GM10248 (cell line): Measurements from ENCODE around the gene PIGO.
A peak's percentile ranks its signal among the peaks of the same experiment; 100 is the strongest.

Experiments
- CTCF ChIA-PET: fragments of 300-600 bp; sonication (Branson Sonifier 250); formaldehyde crosslinking; extraction: SDS; loops from one replicate; lab custom pipeline; 2021; ENCODE audit warnings: antibody characterized with exemption; lab: Yijun Ruan, JAX
- POLR2A ChIA-PET: fragments of 350-650 bp; sonication (Branson Sonifier 250); formaldehyde crosslinking; extraction: SDS; loops from one replicate; lab custom pipeline; 2020; ENCODE audit warnings: antibody characterized with exemption; lab: Yijun Ruan, JAX
- DNase-seq: peaks from one replicate; pipeline ENCODE4 v3.0.0; 2012; ENCODE audit errors: extremely low spot score
- TF ChIP-seq, protein P1 (sequence below): IDR thresholded peaks from 2 replicates; pipeline ENCODE4 v1.5.1; 2012; ENCODE audit warnings: mild to moderate bottlenecking, low read depth; ENCODE audit errors: extremely low read depth, missing control alignments, control extremely low read depth

The PIGO gene

DNA sequence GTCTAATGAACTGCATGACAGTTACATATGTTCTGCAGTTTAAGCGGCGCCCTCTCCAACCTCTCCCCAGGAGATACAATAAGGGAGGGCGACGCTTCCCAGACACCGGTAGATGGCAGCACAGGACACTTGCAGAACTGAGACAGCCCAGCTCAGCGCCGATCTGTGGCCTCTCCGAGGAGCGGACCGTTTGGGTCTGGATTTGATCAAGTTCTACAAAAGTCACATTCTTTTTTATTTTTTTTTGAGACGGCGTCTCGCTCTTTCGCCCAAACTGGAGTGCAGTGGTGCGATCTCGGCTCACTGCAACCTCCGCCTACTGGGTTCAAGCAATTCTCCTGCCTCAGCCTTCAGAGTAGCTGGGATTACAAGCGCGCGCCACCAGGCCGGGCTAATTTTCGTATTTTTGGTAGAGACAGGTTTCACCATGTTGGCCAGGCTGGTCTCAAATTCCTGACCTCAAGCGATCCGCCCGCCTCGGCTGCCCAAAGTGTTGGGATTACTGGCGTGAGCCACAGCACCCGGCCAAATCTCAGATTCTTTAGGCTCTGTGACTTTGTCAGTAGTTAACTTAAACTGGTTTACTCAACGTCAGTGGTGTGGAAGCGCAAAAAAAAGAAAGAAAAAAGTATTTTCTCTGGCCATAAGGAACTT is 20.6 kb upstream of the PIGO start:
- peak; percentile 84 for DNase-seq
- ChIA-PET POLR2A (no interaction called here), CTCF (interaction anchor here (0.6 to 5.1 kb wide), 30 partner anchors 9 to 1071 kb away, joined by 3 to 42 read pairs (median 4); partner anchors contain the start of genes FANCG, STOML2 and VCP)
- TF ChIP-seq, protein P1, sequence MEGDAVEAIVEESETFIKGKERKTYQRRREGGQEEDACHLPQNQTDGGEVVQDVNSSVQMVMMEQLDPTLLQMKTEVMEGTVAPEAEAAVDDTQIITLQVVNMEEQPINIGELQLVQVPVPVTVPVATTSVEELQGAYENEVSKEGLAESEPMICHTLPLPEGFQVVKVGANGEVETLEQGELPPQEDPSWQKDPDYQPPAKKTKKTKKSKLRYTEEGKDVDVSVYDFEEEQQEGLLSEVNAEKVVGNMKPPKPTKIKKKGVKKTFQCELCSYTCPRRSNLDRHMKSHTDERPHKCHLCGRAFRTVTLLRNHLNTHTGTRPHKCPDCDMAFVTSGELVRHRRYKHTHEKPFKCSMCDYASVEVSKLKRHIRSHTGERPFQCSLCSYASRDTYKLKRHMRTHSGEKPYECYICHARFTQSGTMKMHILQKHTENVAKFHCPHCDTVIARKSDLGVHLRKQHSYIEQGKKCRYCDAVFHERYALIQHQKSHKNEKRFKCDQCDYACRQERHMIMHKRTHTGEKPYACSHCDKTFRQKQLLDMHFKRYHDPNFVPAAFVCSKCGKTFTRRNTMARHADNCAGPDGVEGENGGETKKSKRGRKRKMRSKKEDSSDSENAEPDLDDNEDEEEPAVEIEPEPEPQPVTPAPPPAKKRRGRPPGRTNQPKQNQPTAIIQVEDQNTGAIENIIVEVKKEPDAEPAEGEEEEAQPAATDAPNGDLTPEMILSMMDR = peak; percentile 92

DNA sequence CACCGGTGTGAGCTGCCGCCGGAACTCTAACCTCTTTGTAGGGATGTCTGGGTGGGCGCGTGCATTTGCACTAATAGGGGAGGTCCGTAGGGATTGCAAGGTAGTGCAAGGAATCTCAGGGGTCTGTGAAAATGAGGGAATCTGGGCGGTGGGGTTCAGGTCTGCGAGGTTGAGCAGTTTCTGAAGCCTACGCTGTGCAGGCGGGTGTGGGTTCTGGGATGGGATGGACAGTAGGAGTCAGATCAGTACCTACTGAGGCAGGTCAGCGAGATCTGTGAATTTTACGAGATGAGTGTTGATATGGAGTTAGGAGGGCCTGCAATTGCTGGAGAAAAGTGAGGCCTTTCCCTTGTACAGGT is 20.1 kb upstream of the PIGO start:
- ChIA-PET CTCF (interaction anchor here (0.7 to 5.1 kb wide), 26 partner anchors 9 to 1071 kb away, joined by 3 to 42 read pairs (median 4); partner anchors contain the start of genes FANCG, STOML2 and VCP), POLR2A (no interaction called here)
- TF ChIP-seq, protein P1 = no peak
- DNase-seq = no peak

DNA sequence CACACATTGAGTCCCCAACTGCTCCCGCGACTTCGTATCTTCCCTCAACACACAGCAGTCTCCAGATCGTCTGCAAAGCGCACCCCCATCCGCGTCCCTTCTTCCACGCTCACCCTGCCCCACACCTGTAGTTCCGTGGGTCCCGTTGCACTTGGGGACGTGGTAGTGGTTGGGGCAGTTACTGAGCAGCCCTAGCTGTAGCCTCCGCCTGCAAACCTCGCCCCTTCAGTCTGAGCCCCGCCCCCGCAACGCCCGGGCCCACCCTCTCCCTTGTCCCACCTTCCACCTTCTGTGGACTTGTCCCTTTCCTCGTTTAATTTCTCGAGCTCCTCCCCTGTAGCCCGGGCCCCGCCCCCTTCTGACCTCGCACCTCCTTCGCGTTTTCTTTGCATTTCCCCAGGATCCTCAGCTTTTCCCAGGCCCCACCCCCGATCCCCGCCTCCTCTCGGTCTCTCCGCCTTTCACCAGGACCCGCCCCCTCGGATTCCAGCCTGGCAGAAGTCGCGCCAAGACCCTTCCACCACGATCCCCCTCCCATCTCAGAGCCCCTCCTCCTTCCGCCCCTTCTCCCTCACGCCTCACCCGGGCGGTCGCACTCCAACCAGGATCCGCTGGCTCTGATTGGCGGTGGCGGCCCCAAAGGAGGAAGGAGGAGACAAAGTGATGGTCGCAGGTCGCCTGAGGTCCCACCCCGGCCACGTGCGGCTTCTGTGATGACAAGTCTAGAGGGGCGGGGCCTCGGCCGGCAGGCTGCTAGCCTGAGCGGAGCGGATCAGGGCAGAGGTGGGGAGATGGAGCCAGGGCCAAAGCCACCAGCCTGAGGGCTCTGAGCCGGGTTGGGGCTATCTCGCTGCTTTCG is 19.5 kb upstream of the PIGO start, which contains the start of gene ATOSB:
Gene ATOSB, minus strand, starts transcription at position 183 of the 859 bp plus-strand sequence. CDS start 7,588 bp downstream, outside the sequence.
- DNase-seq = peak; percentile 91
- CTCF ChIA-PET = interaction anchor here (0.7 to 5.1 kb wide), 21 partner anchors 10 to 484 kb away, joined by 3 to 42 read pairs (median 7); partner anchors contain the start of genes FANCG, PIGO, STOML2 and VCP
- POLR2A ChIA-PET = interaction anchor here (1.6 kb wide), 1 partner anchor 12 kb away, joined by 4 read pairs; no protein-coding TSS in a partner anchor
- TF ChIP-seq, protein P1 = no peak

DNA sequence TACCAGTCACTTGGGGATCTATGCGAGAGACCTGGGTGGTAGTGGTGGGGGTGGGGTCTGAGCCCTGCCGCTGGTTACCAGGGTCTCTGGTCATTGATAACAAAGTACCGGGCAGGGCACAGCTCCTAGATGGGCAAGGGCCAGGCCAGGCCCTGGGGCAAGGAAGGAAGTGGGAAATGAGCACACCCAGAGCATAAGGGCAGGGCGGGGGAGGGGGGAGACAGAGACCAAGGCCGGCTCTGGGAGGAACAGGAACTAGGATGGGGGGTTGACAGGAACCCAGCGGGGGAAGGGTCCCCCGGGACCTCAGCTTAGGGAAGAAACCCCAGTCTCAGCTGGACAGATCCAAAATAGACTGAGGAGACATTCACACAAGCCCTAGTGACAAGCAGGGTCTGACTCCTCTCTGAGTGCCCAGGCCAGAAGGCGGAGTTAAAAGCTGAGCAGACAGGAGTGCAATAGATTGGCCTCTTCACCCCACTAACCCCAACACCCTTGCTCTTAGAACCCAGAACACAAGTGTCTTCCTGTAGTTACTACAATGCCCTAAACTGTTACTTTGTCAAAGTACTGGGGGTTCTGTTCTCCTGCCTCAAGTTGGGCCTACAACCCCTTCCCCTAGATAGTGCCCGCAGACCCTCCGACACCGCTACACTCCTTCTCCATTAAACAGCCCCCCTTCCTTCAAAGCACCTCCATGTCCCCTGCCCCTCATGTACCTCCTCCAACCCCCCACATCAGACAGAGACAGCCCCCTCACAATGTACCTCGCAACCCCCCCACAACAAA is 18.6 kb upstream of the PIGO start:
- DNase-seq = no peak
- TF ChIP-seq, protein P1 = no peak
- POLR2A ChIA-PET = interaction anchor here (0.7 to 1.6 kb wide), 3 partner anchors 11 to 613 kb away, joined by 4 to 5 read pairs (median 5); no protein-coding TSS in a partner anchor
- CTCF ChIA-PET = interaction anchor here (1.0 to 5.1 kb wide), 18 partner anchors 11 to 485 kb away, joined by 3 to 42 read pairs (median 6); partner anchors contain the start of genes FANCG, PIGO and STOML2

DNA sequence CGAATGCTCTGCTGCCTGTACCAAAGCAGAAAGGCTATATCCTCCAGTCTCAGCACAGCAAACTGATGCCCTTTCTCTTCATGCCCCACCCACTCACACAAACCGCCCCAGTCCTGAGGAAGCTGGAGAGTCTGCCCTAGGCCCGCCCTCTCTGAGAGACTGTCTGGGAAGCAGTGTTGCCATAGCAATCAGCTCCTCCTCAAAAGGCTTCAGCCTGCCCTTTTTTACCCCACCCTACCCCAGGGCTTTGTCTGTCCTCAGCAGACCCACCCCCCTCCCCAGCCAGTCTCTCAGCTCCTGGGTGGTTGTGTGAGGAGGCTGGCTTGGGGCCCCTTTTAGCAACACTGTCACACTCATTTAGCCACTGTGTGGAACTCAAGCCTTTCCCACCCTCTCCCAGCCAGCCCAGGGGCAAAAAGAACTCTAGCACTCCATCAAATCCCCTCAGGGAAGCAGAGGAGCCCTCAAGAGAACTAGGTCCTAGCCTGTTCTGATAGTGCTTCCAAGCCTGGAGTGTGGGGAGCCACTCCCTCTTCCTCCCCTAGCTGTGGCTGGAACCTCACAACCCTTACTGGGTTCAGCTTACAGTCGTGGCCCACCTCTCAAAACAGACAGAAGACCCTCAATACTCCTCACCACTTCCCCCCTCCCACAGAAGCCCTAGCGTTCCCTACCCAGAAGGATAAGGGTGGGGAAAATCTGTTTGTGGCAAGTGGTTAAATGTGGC is 17.9 kb upstream of the PIGO start:
- ChIA-PET POLR2A (interaction anchor here (0.6 to 1.6 kb wide), 4 partner anchors 11 to 614 kb away, joined by 3 to 5 read pairs (median 4); no protein-coding TSS in a partner anchor), CTCF (interaction anchor here (0.6 to 5.1 kb wide), 12 partner anchors 12 to 1027 kb away, joined by 3 to 42 read pairs (median 4); partner anchors contain the start of genes PIGO and STOML2)
- DNase-seq = peak; percentile 49
- TF ChIP-seq, protein P1 = no peak
